ENCODE measurements around the gene GALNT12.

DNA sequence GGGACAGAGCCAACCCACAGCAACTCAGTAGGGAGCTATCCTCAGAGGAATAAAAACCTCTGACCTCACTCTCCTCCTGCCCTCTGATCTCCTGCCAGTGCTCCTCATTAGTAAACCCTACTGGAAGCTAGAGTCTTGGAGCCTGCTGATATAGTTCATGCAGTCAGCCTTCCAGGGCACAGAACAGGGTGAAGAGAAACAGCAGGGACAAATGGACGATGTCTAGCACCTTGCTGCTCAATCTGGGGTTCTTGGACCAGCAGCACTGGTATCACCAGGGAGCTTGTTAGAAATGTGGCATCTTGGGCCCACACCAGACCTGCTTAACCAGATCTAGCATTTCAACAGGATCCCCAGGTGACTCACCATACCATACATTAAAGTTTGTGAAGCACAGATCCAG is 5.5 kb upstream of the GALNT12 start:
- TF ChIP-seq JUND (IDR thresholded peaks at IDR 0.05) (no peak), CTCF (IDR thresholded peaks at IDR 0.05; ENCODE audit: low read depth, low read length, missing input control) (no peak), ATF3 (IDR thresholded peaks at IDR 0.05) (no peak), YY1 (IDR thresholded peaks at IDR 0.05) (no peak), TAF1 (conservative IDR thresholded peaks at IDR 0.05) (no peak), RAD21 (IDR thresholded peaks at IDR 0.05) (no peak), RXRA (IDR thresholded peaks at IDR 0.05) (no peak), SP1 (IDR thresholded peaks at IDR 0.05) (no peak)
- TF ChIP-seq, protein P1, sequence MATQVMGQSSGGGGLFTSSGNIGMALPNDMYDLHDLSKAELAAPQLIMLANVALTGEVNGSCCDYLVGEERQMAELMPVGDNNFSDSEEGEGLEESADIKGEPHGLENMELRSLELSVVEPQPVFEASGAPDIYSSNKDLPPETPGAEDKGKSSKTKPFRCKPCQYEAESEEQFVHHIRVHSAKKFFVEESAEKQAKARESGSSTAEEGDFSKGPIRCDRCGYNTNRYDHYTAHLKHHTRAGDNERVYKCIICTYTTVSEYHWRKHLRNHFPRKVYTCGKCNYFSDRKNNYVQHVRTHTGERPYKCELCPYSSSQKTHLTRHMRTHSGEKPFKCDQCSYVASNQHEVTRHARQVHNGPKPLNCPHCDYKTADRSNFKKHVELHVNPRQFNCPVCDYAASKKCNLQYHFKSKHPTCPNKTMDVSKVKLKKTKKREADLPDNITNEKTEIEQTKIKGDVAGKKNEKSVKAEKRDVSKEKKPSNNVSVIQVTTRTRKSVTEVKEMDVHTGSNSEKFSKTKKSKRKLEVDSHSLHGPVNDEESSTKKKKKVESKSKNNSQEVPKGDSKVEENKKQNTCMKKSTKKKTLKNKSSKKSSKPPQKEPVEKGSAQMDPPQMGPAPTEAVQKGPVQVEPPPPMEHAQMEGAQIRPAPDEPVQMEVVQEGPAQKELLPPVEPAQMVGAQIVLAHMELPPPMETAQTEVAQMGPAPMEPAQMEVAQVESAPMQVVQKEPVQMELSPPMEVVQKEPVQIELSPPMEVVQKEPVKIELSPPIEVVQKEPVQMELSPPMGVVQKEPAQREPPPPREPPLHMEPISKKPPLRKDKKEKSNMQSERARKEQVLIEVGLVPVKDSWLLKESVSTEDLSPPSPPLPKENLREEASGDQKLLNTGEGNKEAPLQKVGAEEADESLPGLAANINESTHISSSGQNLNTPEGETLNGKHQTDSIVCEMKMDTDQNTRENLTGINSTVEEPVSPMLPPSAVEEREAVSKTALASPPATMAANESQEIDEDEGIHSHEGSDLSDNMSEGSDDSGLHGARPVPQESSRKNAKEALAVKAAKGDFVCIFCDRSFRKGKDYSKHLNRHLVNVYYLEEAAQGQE (IDR thresholded peaks at IDR 0.05): no peak
- TF ChIP-seq, protein P2, sequence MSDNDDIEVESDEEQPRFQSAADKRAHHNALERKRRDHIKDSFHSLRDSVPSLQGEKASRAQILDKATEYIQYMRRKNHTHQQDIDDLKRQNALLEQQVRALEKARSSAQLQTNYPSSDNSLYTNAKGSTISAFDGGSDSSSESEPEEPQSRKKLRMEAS (IDR thresholded peaks at IDR 0.05): no peak
- TF ChIP-seq, protein P3, sequence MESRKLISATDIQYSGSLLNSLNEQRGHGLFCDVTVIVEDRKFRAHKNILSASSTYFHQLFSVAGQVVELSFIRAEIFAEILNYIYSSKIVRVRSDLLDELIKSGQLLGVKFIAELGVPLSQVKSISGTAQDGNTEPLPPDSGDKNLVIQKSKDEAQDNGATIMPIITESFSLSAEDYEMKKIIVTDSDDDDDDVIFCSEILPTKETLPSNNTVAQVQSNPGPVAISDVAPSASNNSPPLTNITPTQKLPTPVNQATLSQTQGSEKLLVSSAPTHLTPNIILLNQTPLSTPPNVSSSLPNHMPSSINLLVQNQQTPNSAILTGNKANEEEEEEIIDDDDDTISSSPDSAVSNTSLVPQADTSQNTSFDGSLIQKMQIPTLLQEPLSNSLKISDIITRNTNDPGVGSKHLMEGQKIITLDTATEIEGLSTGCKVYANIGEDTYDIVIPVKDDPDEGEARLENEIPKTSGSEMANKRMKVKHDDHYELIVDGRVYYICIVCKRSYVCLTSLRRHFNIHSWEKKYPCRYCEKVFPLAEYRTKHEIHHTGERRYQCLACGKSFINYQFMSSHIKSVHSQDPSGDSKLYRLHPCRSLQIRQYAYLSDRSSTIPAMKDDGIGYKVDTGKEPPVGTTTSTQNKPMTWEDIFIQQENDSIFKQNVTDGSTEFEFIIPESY (IDR thresholded peaks at IDR 0.05): no peak
